ENCODE results near the gene SEH1L. TPM values are rescaled to one million over a fixed set of nuclear protein-coding genes. Genes with fewer than 3 reads are reported as not detected.

Gene SEH1L
- polyA plus RNA-seq, 1 donor (not counting 4 experiments of a cell fraction or from before 2014, with no cell fraction given), result 60.5 TPM

DNA sequence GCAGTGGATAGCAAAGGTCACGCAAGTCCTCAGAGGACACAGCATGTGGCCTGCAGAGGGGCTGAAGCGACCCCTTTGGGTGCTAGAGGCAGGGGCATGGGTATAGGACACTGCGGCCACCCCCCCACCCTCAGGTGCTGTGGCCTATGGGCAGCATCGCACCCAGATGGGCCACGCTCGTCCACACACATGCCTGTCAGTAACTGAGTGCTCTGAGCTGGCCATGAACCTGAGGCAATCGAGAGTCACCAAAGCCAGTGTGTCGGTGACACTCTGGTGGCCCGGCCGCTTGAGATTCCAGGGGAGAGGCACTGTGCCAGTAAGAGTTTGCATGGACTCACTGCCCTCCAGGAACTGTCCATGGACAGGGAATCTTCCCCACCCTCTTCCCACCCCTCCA is 41.0 kb upstream of the SEH1L start:
- Histone ChIP-seq H3K9me3 (ENCODE audit: control insufficient read depth, low read depth, low read length) (peaks cover 2% of the 10 kb centered on the region), H3K4me1 (ENCODE audit: control insufficient read depth, extremely low read depth, insufficient read depth, low read length) (peaks cover 2% of the 10 kb centered on the region), H3K27me3 (ENCODE audit: control insufficient read depth, extremely low read depth, insufficient read depth, low read length) (peaks cover 7% of the 10 kb centered on the region), H3K36me3 (ENCODE audit: control insufficient read depth in 2 of 2, extremely low read depth in 1 of 2, insufficient read depth in 2 of 2, low read length in 2 of 2) (no peaks in the 10 kb centered on the region), H3K4me3 (ENCODE audit: control insufficient read depth in 2 of 3, extremely low read depth in 1 of 3, insufficient read depth in 2 of 3, low read depth in 1 of 3, low read length in 3 of 3) (no peak overlapping the region), H3K27ac (ENCODE audit: control insufficient read depth, insufficient read depth, low read length) (no peak overlapping the region), H3K9ac (ENCODE audit: control insufficient read depth, extremely low read depth, insufficient read depth, low read length) (no peak overlapping the region), H3K79me2 (ENCODE audit: control insufficient read depth, insufficient read depth, low read length) (no peaks in the 10 kb centered on the region), H3K9me1 (ENCODE audit: control insufficient read depth, extremely low read depth, insufficient read depth, low read length) (no peaks in the 10 kb centered on the region), H3K4me2 (ENCODE audit: control insufficient read depth, extremely low read depth, insufficient read depth, low read depth, low read length) (no peak overlapping the region), H4K20me1 (ENCODE audit: control insufficient read depth, extremely low read depth, insufficient read depth, low read length) (no peaks in the 10 kb centered on the region), H2AFZ (ENCODE audit: control insufficient read depth, low read length) (no peak overlapping the region)
- TF ChIP-seq, protein P1, sequence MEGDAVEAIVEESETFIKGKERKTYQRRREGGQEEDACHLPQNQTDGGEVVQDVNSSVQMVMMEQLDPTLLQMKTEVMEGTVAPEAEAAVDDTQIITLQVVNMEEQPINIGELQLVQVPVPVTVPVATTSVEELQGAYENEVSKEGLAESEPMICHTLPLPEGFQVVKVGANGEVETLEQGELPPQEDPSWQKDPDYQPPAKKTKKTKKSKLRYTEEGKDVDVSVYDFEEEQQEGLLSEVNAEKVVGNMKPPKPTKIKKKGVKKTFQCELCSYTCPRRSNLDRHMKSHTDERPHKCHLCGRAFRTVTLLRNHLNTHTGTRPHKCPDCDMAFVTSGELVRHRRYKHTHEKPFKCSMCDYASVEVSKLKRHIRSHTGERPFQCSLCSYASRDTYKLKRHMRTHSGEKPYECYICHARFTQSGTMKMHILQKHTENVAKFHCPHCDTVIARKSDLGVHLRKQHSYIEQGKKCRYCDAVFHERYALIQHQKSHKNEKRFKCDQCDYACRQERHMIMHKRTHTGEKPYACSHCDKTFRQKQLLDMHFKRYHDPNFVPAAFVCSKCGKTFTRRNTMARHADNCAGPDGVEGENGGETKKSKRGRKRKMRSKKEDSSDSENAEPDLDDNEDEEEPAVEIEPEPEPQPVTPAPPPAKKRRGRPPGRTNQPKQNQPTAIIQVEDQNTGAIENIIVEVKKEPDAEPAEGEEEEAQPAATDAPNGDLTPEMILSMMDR (optimal IDR thresholded peaks at IDR 0.05 in 1 of 3, IDR thresholded peaks at IDR 0.05 in 1 of 3, conservative IDR thresholded peaks at IDR 0.05 in 1 of 3; ENCODE audit: extremely low read depth in 1 of 3, insufficient read depth in 2 of 3, low read length in 3 of 3), result no peak
- no peak for DNase-seq (ENCODE audit: low read depth, low spot score)
- dilution Hi-C loops (cut with MboI; ENCODE audit: extremely low pct_ligation_motif_present, low sequenced_read_pairs), result loop anchor here (25.0 kb wide), 1 partner anchor 169 kb away; no protein-coding TSS in a partner anchor
- no peak for FAIRE-seq

DNA sequence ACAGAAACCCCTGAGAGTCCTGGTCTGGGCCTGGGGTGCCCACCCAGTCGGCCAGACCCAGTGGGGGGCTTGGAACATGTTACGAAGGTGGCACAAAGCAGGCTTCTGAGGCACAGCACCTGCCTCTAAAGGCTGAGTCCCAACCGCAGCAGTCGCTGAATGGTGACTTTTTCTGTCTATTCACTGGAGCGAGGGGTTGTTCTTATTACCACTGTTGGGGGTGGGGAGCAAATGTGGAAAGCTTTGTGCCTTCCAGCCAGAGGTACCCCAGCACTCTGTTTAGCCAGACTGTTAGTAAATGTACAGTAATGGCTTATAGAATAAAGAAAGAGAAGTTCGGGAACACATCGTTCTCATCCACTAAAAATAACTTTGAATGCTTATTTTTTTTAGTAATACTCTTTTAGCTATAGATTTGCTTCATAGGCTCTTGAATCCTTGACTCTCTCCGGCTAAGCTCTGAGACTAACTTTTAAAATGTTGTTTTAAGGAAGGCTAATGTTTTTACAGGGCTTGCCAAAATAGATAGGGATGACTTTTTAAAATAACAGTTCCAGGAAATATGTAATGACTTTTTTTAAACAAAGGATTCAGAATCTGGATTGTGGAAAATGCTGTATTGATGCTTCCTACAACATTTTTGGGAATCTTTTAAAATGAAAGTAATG is 40.4 kb upstream of the SEH1L start:
- Histone ChIP-seq H3K27me3 (ENCODE audit: control insufficient read depth, extremely low read depth, insufficient read depth, low read length) (peaks cover 7% of the 10 kb centered on the region), H2AFZ (ENCODE audit: control insufficient read depth, low read length) (no peak overlapping the region), H3K4me3 (ENCODE audit: control insufficient read depth in 2 of 3, extremely low read depth in 1 of 3, insufficient read depth in 2 of 3, low read depth in 1 of 3, low read length in 3 of 3) (no peak overlapping the region), H3K9me1 (ENCODE audit: control insufficient read depth, extremely low read depth, insufficient read depth, low read length) (no peaks in the 10 kb centered on the region), H3K9me3 (ENCODE audit: control insufficient read depth, low read depth, low read length) (peaks cover 2% of the 10 kb centered on the region), H3K79me2 (ENCODE audit: control insufficient read depth, insufficient read depth, low read length) (no peaks in the 10 kb centered on the region), H3K9ac (ENCODE audit: control insufficient read depth, extremely low read depth, insufficient read depth, low read length) (no peak overlapping the region), H3K4me2 (ENCODE audit: control insufficient read depth, extremely low read depth, insufficient read depth, low read depth, low read length) (no peak overlapping the region), H3K27ac (ENCODE audit: control insufficient read depth, insufficient read depth, low read length) (no peak overlapping the region), H4K20me1 (ENCODE audit: control insufficient read depth, extremely low read depth, insufficient read depth, low read length) (no peaks in the 10 kb centered on the region), H3K4me1 (ENCODE audit: control insufficient read depth, extremely low read depth, insufficient read depth, low read length) (peaks cover 2% of the 10 kb centered on the region), H3K36me3 (ENCODE audit: control insufficient read depth in 2 of 2, extremely low read depth in 1 of 2, insufficient read depth in 2 of 2, low read length in 2 of 2) (no peaks in the 10 kb centered on the region)
- DNase-seq (ENCODE audit: low read depth, low spot score) (no peak), FAIRE-seq (no peak)
- dilution Hi-C loops (cut with MboI; ENCODE audit: extremely low pct_ligation_motif_present, low sequenced_read_pairs), result loop anchor here (25.0 kb wide), 1 partner anchor 170 kb away; no protein-coding TSS in a partner anchor
- no peak for TF ChIP-seq EZH2 (IDR thresholded peaks at IDR 0.05; ENCODE audit: low read length)
- TF ChIP-seq, protein P1 (optimal IDR thresholded peaks at IDR 0.05 in 1 of 3, IDR thresholded peaks at IDR 0.05 in 1 of 3, conservative IDR thresholded peaks at IDR 0.05 in 1 of 3; ENCODE audit: extremely low read depth in 1 of 3, insufficient read depth in 2 of 3, low read length in 3 of 3), result no peak

All from keratinocyte (primary cell).